H9 (cell line): ENCODE data around the gene TJAP1. TPM values are rescaled to one million over a fixed set of nuclear protein-coding genes. Genes with fewer than 3 reads are reported as not detected.

Experiments used
- DNase-seq: peaks from one replicate; pipeline ENCODE4 v3.0.0-alpha.2; 2017
- H2AFZ ChIP-seq: one replicate; pipeline ENCODE4 v1.6.1; 2013; ENCODE audit warnings: mild to moderate bottlenecking, low read length, control low read depth, moderate library complexity
- H2AK5ac ChIP-seq: 2 replicates; pipeline ENCODE4 v1.6.1; 2013; ENCODE audit warnings: low read length, control low read depth, mixed read lengths; ENCODE audit not compliant: insufficient read length
- H2BK120ac ChIP-seq: one replicate; pipeline ENCODE4 v1.6.1; 2013; ENCODE audit warnings: low read depth, mild to moderate bottlenecking, low read length, control low read depth, inconsistent platforms; ENCODE audit not compliant: poor library complexity, severe bottlenecking
- H2BK12ac ChIP-seq: 2 replicates; pipeline ENCODE4 v1.6.1; 2013; ENCODE audit warnings: low read length, control low read depth, mixed read lengths, low read depth; ENCODE audit not compliant: insufficient read length
- H2BK15ac ChIP-seq: 2 replicates; pipeline ENCODE4 v1.6.1; 2013; ENCODE audit warnings: low read depth, low read length, control low read depth
- H2BK20ac ChIP-seq: one replicate; pipeline ENCODE4 v1.6.1; 2013; ENCODE audit warnings: low read depth, mild to moderate bottlenecking, low read length, control low read depth, inconsistent platforms; ENCODE audit not compliant: poor library complexity, severe bottlenecking
- H2BK5ac ChIP-seq: 2 replicates; pipeline ENCODE4 v1.6.1; 2013; ENCODE audit warnings: low read length, control low read depth, mixed read lengths; ENCODE audit not compliant: insufficient read length
- H3K14ac ChIP-seq: 2 replicates; pipeline ENCODE4 v1.6.1; 2013; ENCODE audit warnings: low read length, control low read depth; ENCODE audit not compliant: insufficient read depth
- H3K18ac ChIP-seq: 2 replicates; pipeline ENCODE4 v1.6.1; 2013; ENCODE audit warnings: low read depth, mild to moderate bottlenecking, mixed read lengths, low read length, control low read depth; ENCODE audit not compliant: insufficient read length
- H3K23ac ChIP-seq: 2 replicates; pipeline ENCODE4 v1.6.1; 2013; ENCODE audit warnings: low read length, control low read depth, mixed read lengths, low read depth; ENCODE audit not compliant: insufficient read length
- H3K23me2 ChIP-seq: 2 replicates; pipeline ENCODE4 v1.6.1; 2013; ENCODE audit warnings: low read depth, mild to moderate bottlenecking, mixed read lengths, low read length, control low read depth; ENCODE audit not compliant: insufficient read length, poor library complexity, severe bottlenecking
- H3K27ac ChIP-seq: 2 replicates; pipeline ENCODE4 v1.5.1; 2013; ENCODE audit warnings: low read length, control low read depth, mixed read lengths, low read depth; ENCODE audit not compliant: insufficient read length
- H3K27me3 ChIP-seq: 2 replicates; pipeline ENCODE4 v1.6.1; 2013; ENCODE audit warnings: low read length, control low read depth, inconsistent platforms; ENCODE audit not compliant: insufficient read depth
- H3K4ac ChIP-seq: 2 replicates; pipeline ENCODE4 v1.6.1; 2013; ENCODE audit warnings: low read depth, mild to moderate bottlenecking, control low read depth, inconsistent platforms, low read length, moderate library complexity
- H3K4me1 ChIP-seq: 2 replicates; pipeline ENCODE4 v1.6.1; 2013; ENCODE audit warnings: low read length, control low read depth, inconsistent platforms; ENCODE audit not compliant: insufficient read depth
- H3K4me2 ChIP-seq: 2 replicates; pipeline ENCODE4 v1.6.1; 2013; ENCODE audit warnings: low read length, control low read depth, mixed read lengths; ENCODE audit not compliant: insufficient read length, insufficient read depth
- H3K56ac ChIP-seq: 2 replicates; pipeline ENCODE4 v1.6.1; 2013; ENCODE audit warnings: low read depth, mild to moderate bottlenecking, mixed read lengths, low read length, control low read depth; ENCODE audit not compliant: insufficient read length
- H3K79me1 ChIP-seq: 2 replicates; pipeline ENCODE4 v1.6.1; 2013; ENCODE audit warnings: low read depth, mild to moderate bottlenecking, moderate library complexity, low read length, control low read depth, inconsistent platforms; ENCODE audit not compliant: insufficient read depth, poor library complexity, severe bottlenecking
- H3K79me2 ChIP-seq: 2 replicates; pipeline ENCODE4 v1.6.1; 2013; ENCODE audit warnings: low read length, control low read depth, inconsistent platforms; ENCODE audit not compliant: insufficient read depth
- H3K9ac ChIP-seq: 2 replicates; pipeline ENCODE4 v1.6.1; 2013; ENCODE audit warnings: low read length, control low read depth, mixed read lengths; ENCODE audit not compliant: insufficient read length; ENCODE audit errors: extremely low read depth
- H3K9me3 ChIP-seq: one replicate; pipeline ENCODE4 v1.6.1; 2013; ENCODE audit warnings: low read depth, low read length, inconsistent platforms; ENCODE audit not compliant: control insufficient read depth
- H3T11ph ChIP-seq: one replicate; pipeline ENCODE4 v1.6.1; 2013; ENCODE audit warnings: mild to moderate bottlenecking, low read length, control low read depth, inconsistent platforms
- H4K20me1 ChIP-seq: one replicate; pipeline ENCODE4 v1.6.1; 2013; ENCODE audit not compliant: control insufficient read depth, insufficient read length, insufficient read depth
- H4K5ac ChIP-seq: 2 replicates; pipeline ENCODE4 v1.6.1; 2013; ENCODE audit warnings: low read depth, mild to moderate bottlenecking, mixed read lengths, low read length, control low read depth; ENCODE audit not compliant: insufficient read length
- H4K8ac ChIP-seq: replicated peaks from 2 replicates; pipeline ENCODE4 v1.6.1; 2013; ENCODE audit warnings: low read length, control low read depth, mixed read lengths, low read depth; ENCODE audit not compliant: insufficient read length
- H4K91ac ChIP-seq: 2 replicates; pipeline ENCODE4 v1.6.1; 2013; ENCODE audit warnings: low read depth, mild to moderate bottlenecking, moderate library complexity, mixed read lengths, low read length, control low read depth; ENCODE audit not compliant: insufficient read length
- H3K27ac Mint-ChIP-seq, 3 experiments: 2 replicates in 2 of 3; 3 replicates in 1 of 3; pipeline ENCODE4 v1.8.0; 2020 to 2021; ENCODE audit warnings: mixed read lengths in 3 of 3, mild to moderate bottlenecking in 1 of 3, moderate library complexity in 1 of 3
- H3K27me3 Mint-ChIP-seq: 2 replicates; pipeline ENCODE4 v1.8.0; 2021; ENCODE audit warnings: low read depth, mild to moderate bottlenecking, moderate library complexity, mixed read lengths
- H3K36me3 Mint-ChIP-seq, 3 experiments: 2 replicates in 2 of 3; 3 replicates in 1 of 3; pipeline ENCODE4 v1.8.0; 2020 to 2021; ENCODE audit warnings: low read depth in 3 of 3, mixed read lengths in 3 of 3; ENCODE audit not compliant: insufficient read depth in 1 of 3
- H3K4me1 Mint-ChIP-seq, 2 experiments: 2 replicates each; pipeline ENCODE4 v1.8.0; 2020; ENCODE audit warnings: mixed read lengths in 2 of 2
- H3K4me3 Mint-ChIP-seq, 2 experiments: 2 replicates in 1 of 2; 3 replicates in 1 of 2; pipeline ENCODE4 v1.8.0; 2020 to 2021; ENCODE audit warnings: mild to moderate bottlenecking in 2 of 2, mixed read lengths in 2 of 2, moderate library complexity in 1 of 2
- H3K9me3 Mint-ChIP-seq, 2 experiments: 2 replicates in 1 of 2; 3 replicates in 1 of 2; pipeline ENCODE4 v1.8.0; 2020; ENCODE audit warnings: mild to moderate bottlenecking in 2 of 2, mixed read lengths in 2 of 2, moderate library complexity in 1 of 2
- CTCF ChIP-seq: fragments of 200-600 bp; sonication (generic); conservative IDR thresholded peaks from 3 replicates; pipeline ENCODE4 v1.8.0; 2021; ENCODE audit warnings: antibody characterized with exemption, mild to moderate bottlenecking
- WGBS: extraction: QIAGEN DNeasy Blood & Tissue Kit; methylation state at CpG from one replicate; pipeline ENCODE4 v1.1.7; 2013; ENCODE audit warnings: missing lambda C conversion rate, low lambda C conversion rate, mixed read lengths; ENCODE audit not compliant: insufficient read length; ENCODE audit errors: extremely low coverage; 5-methylcytosine and 5-hydroxymethylcytosine counted together
- total RNA-seq: library from RNA; stranded (reverse); gene quantifications from 2 replicates; pipeline ENCODE4 v1.2.1, GENCODE V29; 2021

Gene TJAP1
- total RNA-seq, 1 experiment from 2014 or later: 45.1 TPM

- Mint-ChIP-seq H3K9me3 (no peaks in the 10 kb centered on the region), H3K4me1 (peaks cover 18 to 27% of the 10 kb centered on the region in 2 experiments), H3K27ac (no peak overlapping the region), H3K4me3 (no peak overlapping the region), H3K36me3 (no peaks in the 10 kb centered on the region), H3K27me3 (peaks cover 6% of the 10 kb centered on the region)
- Histone ChIP-seq H2BK20ac (no peak overlapping the region), H3K4me1 (peaks cover 6% of the 10 kb centered on the region; the same call in 1 of the 2 replicates), H4K91ac (no peak overlapping the region), H3K79me2 (no peaks in the 10 kb centered on the region), H3K9me3 (no peaks in the 10 kb centered on the region), H2AFZ (no peak overlapping the region), H3K23me2 (peaks cover 4% of the 10 kb centered on the region), H4K5ac (no peak overlapping the region), H3T11ph (no peak overlapping the region), H3K18ac (no peak overlapping the region), H2BK5ac (no peak overlapping the region), H2AK5ac (no peak overlapping the region), H3K27me3 (no peaks in the 10 kb centered on the region), H3K4ac (no peak overlapping the region), H3K4me2 (no peak overlapping the region), H3K79me1 (no peaks in the 10 kb centered on the region), H3K9ac (no peak overlapping the region), H2BK120ac (no peak overlapping the region), H3K23ac (no peak overlapping the region), H2BK12ac (no peak overlapping the region), H2BK15ac (no peak overlapping the region), H4K20me1 (no peaks in the 10 kb centered on the region), H3K27ac (no peak overlapping the region), H4K8ac (no peak overlapping the region), H3K14ac (no peak overlapping the region), H3K56ac (no peak overlapping the region)
- no CpG with 5 or more reads among the region's 4 CpGs for WGBS
- TF ChIP-seq CTCF: no peak
- DNase-seq: no peak
Measured at GRCh38 chr6:43472515-43472914, 4.9 kb upstream of the TJAP1 start.
